ENCODE data around the gene KIRREL1. TPM values are rescaled to one million over a fixed set of nuclear protein-coding genes. Genes with fewer than 3 reads are reported as not detected.
A peak's percentile ranks its signal among the peaks of the same experiment; 100 is the strongest.

KIRREL1 gene
- total RNA-seq, 1 experiment from 2014 or later = 145 TPM

GRCh38 chr1:158021721-158022120, 28.3 kb downstream of the KIRREL1 start:
- intact Hi-C loops (cut with micrococcal nuclease; ENCODE audit: unreplicated experiment) = no loop called here
- H3K27ac ChIP-seq (ENCODE audit: low read length) = peak overlapping the region; percentile 98
- in situ Hi-C loops (cut with HindIII; ENCODE audit: low pct_unique_long_range_greater_than_20kb, low sequenced_read_pairs) = no loop called here
- TF ChIP-seq CTCF (IDR thresholded peaks at IDR 0.05) (no peak), SIN3A (IDR thresholded peaks at IDR 0.05; ENCODE audit: borderline replicate concordance, insufficient read depth, low read depth, low read length) (no peak), POLR2AphosphoS5 (IDR thresholded peaks at IDR 0.05; ENCODE audit: low read depth, low read length) (no peak), REST (IDR thresholded peaks at IDR 0.05; ENCODE audit: insufficient read depth in 1 of 2, low read depth in 2 of 2, low read length in 1 of 2) (no peak), TCF7L2 (IDR thresholded peaks at IDR 0.05; ENCODE audit: low read depth, low read length) (no peak)
- DNase-seq (ENCODE audit: low read depth, low spot score) (no peak), ATAC-seq (no peak)
- H3K9me3 ChIP-seq (ENCODE audit: control insufficient read depth, insufficient read depth, low read depth, low read length) = no peaks in the 10 kb centered on the region
- no peak overlapping the region for H3K4me3 ChIP-seq (ENCODE audit: low read depth in 2 of 2, low read length in 2 of 2)
- CTCF ChIA-PET = no interaction called here
- POLR2A ChIA-PET = interaction anchor here (0.6 kb wide), 1 partner anchor 108 kb away, joined by 3 read pairs; no protein-coding TSS in a partner anchor
- BruUV-seq (replicated peaks) = no TSS peak
- peaks cover 95% of the 10 kb centered on the region for H3K4me1 ChIP-seq (ENCODE audit: control insufficient read depth, insufficient read depth, low read length)
- H3K36me3 ChIP-seq (ENCODE audit: control insufficient read depth, insufficient read depth, low read length) = peaks cover 4% of the 10 kb centered on the region
- no peaks in the 10 kb centered on the region for H3K27me3 ChIP-seq (ENCODE audit: control insufficient read depth, insufficient read depth, low read length)

- intact Hi-C loops (cut with micrococcal nuclease; ENCODE audit: unreplicated experiment) = no loop called here
- CTCF ChIA-PET = no interaction called here
- Histone ChIP-seq H3K36me3 (ENCODE audit: control insufficient read depth, insufficient read depth, low read length) (peaks cover 4% of the 10 kb centered on the region), H3K9me3 (ENCODE audit: control insufficient read depth, insufficient read depth, low read depth, low read length) (no peaks in the 10 kb centered on the region), H3K4me1 (ENCODE audit: control insufficient read depth, insufficient read depth, low read length) (peaks cover 94% of the 10 kb centered on the region), H3K4me3 (ENCODE audit: low read depth in 2 of 2, low read length in 2 of 2) (no peak overlapping the region), H3K27me3 (ENCODE audit: control insufficient read depth, insufficient read depth, low read length) (no peaks in the 10 kb centered on the region), H3K27ac (ENCODE audit: low read length) (peak overlapping the region; percentile 98)
- POLR2A ChIA-PET = no interaction called here
- no peak for ATAC-seq
- TF ChIP-seq POLR2AphosphoS5 (IDR thresholded peaks at IDR 0.05; ENCODE audit: low read depth, low read length) = no peak
- no peak for TF ChIP-seq REST (IDR thresholded peaks at IDR 0.05; ENCODE audit: insufficient read depth in 1 of 2, low read depth in 2 of 2, low read length in 1 of 2)
- no peak for TF ChIP-seq SIN3A (IDR thresholded peaks at IDR 0.05; ENCODE audit: borderline replicate concordance, insufficient read depth, low read depth, low read length)
- TF ChIP-seq CTCF (IDR thresholded peaks at IDR 0.05) = no peak
- TF ChIP-seq TCF7L2 (IDR thresholded peaks at IDR 0.05; ENCODE audit: low read depth, low read length) = no peak
- no peak for DNase-seq (ENCODE audit: low read depth, low spot score)
- BruUV-seq (replicated peaks) = no TSS peak
- in situ Hi-C loops (cut with HindIII; ENCODE audit: low pct_unique_long_range_greater_than_20kb, low sequenced_read_pairs) = no loop called here
These were observed 29.3 kb downstream of the KIRREL1 start for GRCh38 chr1:158022554-158023312.

Measured in Panc1 (cell line).